GM12892 (cell line): ENCODE measurements around the gene MT1HL1.
"Not testable (repeated sequence)": the region's sequence is repeated elsewhere in the genome, so short reads cannot be mapped to it uniquely, and the experiment has no call there.

Experiments
- DNase-seq: peaks from one replicate; pipeline ENCODE4 v3.0.0; 2011; ENCODE audit not compliant: insufficient read length
- FAIRE-seq: peaks from 2 replicates; lab custom pipeline; 2011; peaks lifted over from hg19 to GRCh38; lab: Jason Lieb, UNC
- POLR2A ChIP-seq: IDR thresholded peaks from 2 replicates; pipeline ENCODE4 v1.6.1; 2011; ENCODE audit warnings: low read depth, low read length, control low read depth
- POLR2AphosphoS5 ChIP-seq: IDR thresholded peaks from 2 replicates; pipeline ENCODE4 v1.6.1; 2011; ENCODE audit warnings: low read depth, low read length, control low read depth
- TAF1 ChIP-seq: IDR thresholded peaks from 2 replicates; pipeline ENCODE4 v1.6.1; 2011; ENCODE audit warnings: low read depth, mild to moderate bottlenecking, control low read depth, low read length, borderline replicate concordance

Gene MT1HL1

GRCh38 chr1:236992449-236992848 lies 11.8 kb downstream of the MT1HL1 start:
- TF ChIP-seq POLR2A (no peak), TAF1 (no peak), POLR2AphosphoS5 (no peak)
- DNase-seq (no peak), FAIRE-seq (no peak)

GRCh38 chr1:236990052-236990445 lies 14.2 kb downstream of the MT1HL1 start:
- FAIRE-seq (no peak), DNase-seq (no peak)
- TF ChIP-seq TAF1 (no peak), POLR2A (no peak), POLR2AphosphoS5 (no peak)

DNA sequence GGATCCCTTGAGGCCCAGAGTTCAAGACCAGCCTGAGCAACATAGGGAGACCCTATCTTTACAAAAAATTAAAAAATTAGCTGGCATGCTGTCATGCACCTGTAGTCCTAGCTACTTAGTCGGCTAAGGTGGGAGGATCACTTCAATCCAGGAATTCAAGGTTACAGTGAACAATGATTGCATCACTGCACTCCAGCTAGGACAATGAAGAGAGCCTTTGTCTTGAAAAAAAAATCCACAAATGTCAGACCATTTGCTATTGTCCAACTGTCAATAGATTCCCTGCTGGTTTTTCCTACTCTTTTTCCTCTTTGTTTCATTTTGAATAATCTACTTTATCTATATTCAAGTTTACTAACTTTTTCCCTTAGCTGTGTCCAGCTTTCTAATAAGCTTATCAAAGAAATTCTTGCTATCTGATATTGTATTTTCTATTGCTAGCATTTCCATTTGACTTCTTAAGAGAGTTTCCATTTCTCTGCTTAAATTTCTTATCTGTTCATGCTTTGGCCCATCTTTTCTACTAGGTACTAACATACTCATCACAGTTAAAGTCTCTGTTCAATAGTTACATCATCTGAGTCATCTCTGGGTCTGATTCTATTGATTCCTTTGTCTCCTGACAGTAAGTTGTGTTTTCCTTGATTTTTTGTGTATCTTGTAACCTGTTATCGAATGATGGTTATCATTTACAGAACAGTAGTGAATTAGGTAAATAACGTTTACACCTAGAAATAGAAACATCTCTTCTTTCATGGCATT lies 14.8 kb downstream of the MT1HL1 start:
- no peak for FAIRE-seq
- no peak for DNase-seq
- TF ChIP-seq TAF1 = no peak
- no peak for TF ChIP-seq POLR2AphosphoS5
- TF ChIP-seq POLR2A = no peak

DNA sequence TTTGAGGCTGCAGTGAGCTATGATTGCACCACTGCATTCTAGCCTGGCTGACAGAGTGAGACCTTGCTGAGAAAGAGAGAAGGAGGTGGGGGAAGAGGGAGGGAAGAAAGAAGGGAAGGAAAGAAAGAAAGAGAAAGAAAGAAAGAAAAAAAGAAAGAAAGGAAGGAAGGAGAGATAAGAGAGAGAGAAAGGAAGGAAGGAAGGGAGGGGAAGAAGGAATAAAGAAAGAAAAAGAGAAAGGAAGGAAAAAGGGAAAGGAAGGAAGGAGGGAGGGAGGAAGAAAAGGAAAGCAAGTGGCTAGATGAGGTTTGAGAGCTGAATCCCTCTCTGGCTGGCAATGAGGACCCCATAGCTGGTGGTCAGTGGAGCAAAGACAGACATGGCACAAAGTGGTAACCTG lies 20.4 kb downstream of the MT1HL1 start:
- DNase-seq (no peak), FAIRE-seq (no peak)
- TF ChIP-seq TAF1 (no peak), POLR2AphosphoS5 (no peak), POLR2A (no peak)

DNA sequence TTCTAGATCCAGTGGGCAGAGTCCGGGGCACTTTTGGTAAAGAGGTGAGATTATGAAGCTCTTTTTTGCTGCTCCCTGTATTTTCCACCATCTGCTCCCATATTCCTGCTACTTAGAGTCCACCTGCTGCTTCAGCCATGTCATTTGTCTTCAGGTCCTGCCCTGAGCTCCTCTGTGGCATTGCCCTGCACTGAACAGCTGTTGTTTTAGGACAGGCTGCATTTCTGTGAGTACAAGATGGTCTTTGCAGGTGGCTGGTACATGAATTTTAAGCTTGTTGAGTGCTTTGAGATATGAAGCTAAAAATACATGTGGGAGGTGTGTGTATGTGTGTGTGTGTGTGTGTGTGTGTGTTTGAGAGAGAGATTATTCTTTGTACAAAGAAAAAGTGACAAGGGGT lies 21.9 kb downstream of the MT1HL1 start:
- TF ChIP-seq POLR2A = no peak
- TF ChIP-seq POLR2AphosphoS5 = no peak
- no peak for TF ChIP-seq TAF1
- no peak for DNase-seq
- no peak for FAIRE-seq

- not testable (repeated sequence) for DNase-seq, FAIRE-seq
These were observed 22.8 kb downstream of the MT1HL1 start for GRCh38 chr1:236981431-236981830.

- no peak for FAIRE-seq
- TF ChIP-seq TAF1 (no peak), POLR2AphosphoS5 (no peak), POLR2A (no peak)
- no peak for DNase-seq
These were observed 23.6 kb downstream of the MT1HL1 start for GRCh38 chr1:236980673-236981072.

DNA sequence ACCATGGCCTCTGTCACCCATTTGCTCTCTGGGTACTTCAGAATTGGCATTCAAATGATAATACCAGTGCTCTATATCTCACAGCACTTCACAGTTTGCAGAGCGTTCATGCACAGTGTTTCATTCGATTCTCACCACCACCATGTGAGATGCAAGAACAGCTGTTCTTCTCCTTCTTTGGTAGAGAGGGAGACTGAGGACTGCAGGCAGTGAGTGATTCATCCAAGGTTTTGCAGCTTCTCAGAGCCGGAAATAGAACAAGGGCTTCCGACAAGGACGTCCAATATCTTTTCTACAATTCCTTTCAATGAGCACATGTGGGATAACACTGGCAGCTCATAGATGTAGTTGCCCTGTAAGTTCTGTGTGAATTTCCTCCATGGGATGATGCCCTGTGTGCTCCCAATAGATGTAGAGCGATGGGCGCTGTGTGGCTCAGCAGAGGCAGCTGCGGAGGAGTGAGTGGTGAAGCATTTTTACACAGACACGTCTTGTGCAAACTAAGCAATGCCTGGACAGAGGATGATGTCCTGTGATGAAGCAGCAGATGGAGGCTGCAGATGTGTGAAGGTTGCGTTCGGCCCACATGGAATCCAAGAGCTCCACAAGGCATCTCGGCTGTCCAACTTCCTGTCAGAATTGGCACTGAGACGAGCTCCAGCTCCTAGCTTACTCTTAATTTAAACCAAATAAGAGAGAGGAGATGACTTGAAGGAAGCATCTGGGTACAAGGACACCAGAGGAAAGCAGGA lies 24.9 kb downstream of the MT1HL1 start:
- TF ChIP-seq POLR2A (no peak), POLR2AphosphoS5 (no peak), TAF1 (no peak)
- FAIRE-seq (no peak), DNase-seq (no peak)

GRCh38 chr1:236978740-236979139 lies 25.5 kb downstream of the MT1HL1 start:
- DNase-seq (no peak), FAIRE-seq (no peak)
- no peak for TF ChIP-seq TAF1
- TF ChIP-seq POLR2AphosphoS5 = no peak
- TF ChIP-seq POLR2A = no peak

DNA sequence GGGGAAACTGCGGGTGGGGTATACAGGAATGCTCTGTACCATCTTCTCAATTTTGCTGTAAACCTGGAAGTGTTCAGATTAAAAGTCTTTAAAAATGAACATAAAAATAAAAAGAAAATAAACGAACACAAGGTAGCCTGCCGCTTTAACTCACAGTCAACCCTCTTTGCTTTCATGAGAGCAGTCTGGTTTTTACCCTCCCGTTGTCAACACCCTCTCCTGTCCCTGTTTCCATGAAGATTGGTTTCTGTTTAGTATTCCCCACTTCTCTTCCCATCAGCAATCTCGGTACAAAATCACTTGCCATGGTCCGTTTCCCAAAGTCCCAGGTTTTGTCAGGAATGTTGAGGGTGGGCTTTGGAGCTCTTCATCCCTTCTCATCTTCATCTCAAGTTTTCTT lies 28.8 kb downstream of the MT1HL1 start:
- DNase-seq (no peak), FAIRE-seq (no peak)
- no peak for TF ChIP-seq POLR2AphosphoS5
- no peak for TF ChIP-seq POLR2A
- no peak for TF ChIP-seq TAF1

GRCh38 chr1:236974025-236974424 lies 30.2 kb downstream of the MT1HL1 start:
- not testable (repeated sequence) for FAIRE-seq, DNase-seq

GRCh38 chr1:236966636-236967035 lies 37.6 kb downstream of the MT1HL1 start:
- FAIRE-seq (no peak), DNase-seq (no peak)
- no peak for TF ChIP-seq POLR2A
- no peak for TF ChIP-seq TAF1
- no peak for TF ChIP-seq POLR2AphosphoS5

DNA sequence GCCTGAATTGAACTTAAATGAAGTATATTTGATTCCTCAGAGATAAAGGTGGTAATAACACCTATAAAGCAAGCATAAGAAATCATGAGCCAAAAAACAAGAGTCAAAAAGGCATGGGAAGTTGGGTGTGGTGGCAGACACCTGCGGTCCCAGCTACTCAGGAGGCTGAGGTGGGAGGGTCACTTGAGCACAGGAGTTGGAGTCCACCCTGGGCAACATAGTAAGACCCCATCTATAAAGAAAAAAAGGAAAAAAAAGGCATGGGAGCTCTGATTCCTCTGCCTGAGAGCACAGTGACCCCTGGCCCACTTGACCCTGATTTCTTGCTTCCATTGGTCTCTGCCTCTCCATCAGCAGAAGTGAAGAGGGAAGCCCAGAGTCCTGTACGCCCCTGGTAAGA lies 40.3 kb downstream of the MT1HL1 start:
- TF ChIP-seq POLR2A (no peak), TAF1 (no peak), POLR2AphosphoS5 (no peak)
- DNase-seq (no peak), FAIRE-seq (no peak)
